GM23338 (cell line): ENCODE results near the gene ABCA7.

Source experiments
- CTCF ChIP-seq, 2 experiments: fragments of 200-600 bp in 1 of 2; sonication (generic) in 1 of 2; conservative IDR thresholded peaks; 2 replicates each; pipeline versions ENCODE4 v1.5.1 to v1.6.1; 2016 to 2017; ENCODE audit warnings: antibody characterized with exemption in 2 of 2, low read depth in 2 of 2, mild to moderate bottlenecking in 2 of 2, moderate library complexity in 1 of 2
- EZH2 ChIP-seq: fragments of 200-600 bp; sonication (generic); IDR thresholded peaks from one replicate; pipeline ENCODE4 v1.8.0; 2017; ENCODE audit warnings: antibody characterized with exemption, mild to moderate bottlenecking, low read depth; ENCODE audit not compliant: unreplicated experiment
- EZH2phosphoT487 ChIP-seq: fragments of 200-600 bp; sonication (generic); IDR thresholded peaks from one replicate; pipeline ENCODE4 v1.8.1; 2018; ENCODE audit warnings: antibody characterized with exemption; ENCODE audit not compliant: unreplicated experiment
- POLR2AphosphoS5 ChIP-seq: IDR thresholded peaks from 2 replicates; pipeline ENCODE4 v1.6.1; 2016; ENCODE audit warnings: antibody characterized with exemption, low read depth
- REST ChIP-seq: IDR thresholded peaks from one replicate; pipeline ENCODE4 v1.6.1; 2018; ENCODE audit warnings: antibody characterized with exemption; ENCODE audit not compliant: unreplicated experiment
- STAT1 ChIP-seq: IDR thresholded peaks from one replicate; pipeline ENCODE4 v1.6.1; 2016; ENCODE audit warnings: antibody characterized with exemption; ENCODE audit not compliant: unreplicated experiment

GRCh38 chr19:1053176-1054101 is 13.5 kb downstream of the ABCA7 start:
- TF ChIP-seq STAT1 (no peak), EZH2 (no peak), POLR2AphosphoS5 (no peak), EZH2phosphoT487 (no peak), CTCF (conservative IDR thresholded peaks at IDR 0.05; ENCODE audit: low read depth in 2 of 2) (no peak), REST (no peak)
